Upper lobe of left lung (tissue), 6 donors: ENCODE data around the gene CDYL. TPM values are rescaled to one million over a fixed set of nuclear protein-coding genes. Genes with fewer than 3 reads are reported as not detected.

Source experiments
- ATAC-seq, 2 donors: fragments of 200-7000 bp; cut with Tn5 transposase; one replicate each; pipeline ENCODE4 v1.9.1; 2022; ENCODE audit warnings: mild to moderate bottlenecking in 2 of 2, moderate library complexity in 2 of 2; ENCODE audit not compliant: low FRiP score in 2 of 2
- DNase-seq, 2 donors: peaks; one replicate each; pipeline ENCODE4 v3.0.0-alpha.2; 2019 to 2020
- H3K27ac ChIP-seq, 4 donors: fragments of 200-600 bp; sonication (generic); one replicate each; pipeline ENCODE4 v1.5.1; 2016 to 2019
- H3K27me3 ChIP-seq, 4 donors: fragments of 200-600 bp; sonication (generic); one replicate each; pipeline ENCODE4 v1.5.1; 2017 to 2019
- H3K36me3 ChIP-seq, 4 donors: fragments of 200-600 bp; sonication (generic); one replicate each; pipeline ENCODE4 v1.5.1; 2016 to 2019
- H3K4me1 ChIP-seq, 4 donors: fragments of 200-600 bp; sonication (generic); one replicate each; pipeline ENCODE4 v1.5.1; 2018 to 2019
- H3K4me3 ChIP-seq, 4 donors: fragments of 200-600 bp; sonication (generic); one replicate each; pipeline ENCODE4 v1.5.1; 2017 to 2019; ENCODE audit warnings: mild to moderate bottlenecking in 2 of 4, moderate library complexity in 1 of 4
- H3K9me3 ChIP-seq, 4 donors: fragments of 200-600 bp; sonication (generic); one replicate each; pipeline ENCODE4 v1.5.1; 2018 to 2019
- EP300 ChIP-seq, 4 donors: sonication (generic); formaldehyde crosslinking; IDR thresholded peaks; one replicate each; pipeline ENCODE4 v1.5.1; 2017; ENCODE audit warnings: antibody characterized with exemption in 4 of 4, control low read depth in 2 of 4
- POLR2A ChIP-seq, 4 donors: fragments of 450-650 bp; IDR thresholded peaks; one replicate each; pipeline ENCODE4 v1.5.1; 2016 to 2017; ENCODE audit warnings: antibody characterized with exemption in 4 of 4, mild to moderate bottlenecking in 2 of 4
- POLR2AphosphoS5 ChIP-seq, 2 donors: sonication (generic); formaldehyde crosslinking; IDR thresholded peaks; one replicate each; pipeline ENCODE4 v1.5.1; 2017; ENCODE audit warnings: antibody characterized with exemption in 2 of 2
- WGBS, 2 donors: methylation state at CpG; one replicate each; pipeline ENCODE4 v1.1.5; 2017 to 2018; 5-methylcytosine and 5-hydroxymethylcytosine counted together
- total RNA-seq, 6 donors: library from RNA; depleted of rRNA in 4 of 6; stranded (reverse); fragments of >200 nt in 4 of 6; gene quantifications; one replicate each; pipeline versions ENCODE4 v1.1.0 to v1.2.1, GENCODE V29; 2016 to 2021
- TF ChIP-seq, protein P1 (sequence below), 6 experiments: fragments of 450-650 bp in 4 of 6; fragments of 200-600 bp in 2 of 6; sonication (generic) in 2 of 6; IDR thresholded peaks; one replicate each; pipeline ENCODE4 v1.5.1; 2016 to 2019; ENCODE audit warnings: antibody characterized with exemption in 6 of 6
- donor health status: DM: no; HTN: no; CAD: no; lungs with moderate emphysema.
- donor health status: DM: no; HTN: yes; CAD: no; lungs with severe emphysema.

Gene CDYL
- total RNA-seq, 6 donors from 2014 or later = 17.6 to 48.9 (median 32.9) TPM

DNA sequence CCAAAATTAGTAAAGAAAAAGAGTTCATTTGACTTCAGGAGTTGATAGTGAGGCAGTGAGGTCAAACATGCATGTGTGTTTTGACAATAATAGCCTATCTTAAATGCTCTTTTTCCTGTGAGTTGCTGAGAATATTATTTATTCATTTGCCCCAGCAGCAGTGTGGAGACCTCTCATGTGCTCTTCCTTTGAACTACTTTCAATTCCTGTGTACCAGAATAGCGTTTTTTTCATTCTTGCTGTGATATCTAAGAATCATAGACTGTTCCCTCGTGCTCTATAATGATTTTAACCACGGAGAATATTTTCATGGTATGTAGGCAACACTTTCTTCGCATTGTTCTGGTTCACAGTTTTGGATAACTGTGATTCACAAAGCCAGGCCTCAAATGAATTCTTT is 5.2 kb downstream of the CDYL start:
- Histone ChIP-seq H3K27me3 (no peaks in the 10 kb centered on the region), H3K4me1 (peaks cover 8 to 33% (median 17%) of the 10 kb centered on the region in 4 donors), H3K36me3 (no peaks in the 10 kb centered on the region), H3K4me3 (no peak overlapping the region), H3K27ac (no peak overlapping the region), H3K9me3 (no peaks in the 10 kb centered on the region)
- TF ChIP-seq EP300 (IDR thresholded peaks at IDR 0.05) (no peak), POLR2A (IDR thresholded peaks at IDR 0.05) (no peak)
- TF ChIP-seq, protein P1, sequence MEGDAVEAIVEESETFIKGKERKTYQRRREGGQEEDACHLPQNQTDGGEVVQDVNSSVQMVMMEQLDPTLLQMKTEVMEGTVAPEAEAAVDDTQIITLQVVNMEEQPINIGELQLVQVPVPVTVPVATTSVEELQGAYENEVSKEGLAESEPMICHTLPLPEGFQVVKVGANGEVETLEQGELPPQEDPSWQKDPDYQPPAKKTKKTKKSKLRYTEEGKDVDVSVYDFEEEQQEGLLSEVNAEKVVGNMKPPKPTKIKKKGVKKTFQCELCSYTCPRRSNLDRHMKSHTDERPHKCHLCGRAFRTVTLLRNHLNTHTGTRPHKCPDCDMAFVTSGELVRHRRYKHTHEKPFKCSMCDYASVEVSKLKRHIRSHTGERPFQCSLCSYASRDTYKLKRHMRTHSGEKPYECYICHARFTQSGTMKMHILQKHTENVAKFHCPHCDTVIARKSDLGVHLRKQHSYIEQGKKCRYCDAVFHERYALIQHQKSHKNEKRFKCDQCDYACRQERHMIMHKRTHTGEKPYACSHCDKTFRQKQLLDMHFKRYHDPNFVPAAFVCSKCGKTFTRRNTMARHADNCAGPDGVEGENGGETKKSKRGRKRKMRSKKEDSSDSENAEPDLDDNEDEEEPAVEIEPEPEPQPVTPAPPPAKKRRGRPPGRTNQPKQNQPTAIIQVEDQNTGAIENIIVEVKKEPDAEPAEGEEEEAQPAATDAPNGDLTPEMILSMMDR (IDR thresholded peaks at IDR 0.05) = no peak
- ATAC-seq (no peak), DNase-seq (no peak)
- 46 to 52% methylated on average over 4 of the region's 4 CpGs for WGBS, 2 donors

GRCh38 chr6:4781967-4782575 is 5.9 kb downstream of the CDYL start:
- DNase-seq (no peak), ATAC-seq (no peak)
- H3K4me1 ChIP-seq = peaks cover 8 to 33% (median 17%) of the 10 kb centered on the region in 4 donors
- TF ChIP-seq EP300 (IDR thresholded peaks at IDR 0.05) = no peak
- no peak for TF ChIP-seq POLR2A (IDR thresholded peaks at IDR 0.05)
- no peak for TF ChIP-seq POLR2AphosphoS5 (IDR thresholded peaks at IDR 0.05)
- TF ChIP-seq, protein P1 (IDR thresholded peaks at IDR 0.05) = no peak
- H3K27ac ChIP-seq = no peak overlapping the region
- H3K36me3 ChIP-seq = no peaks in the 10 kb centered on the region
- WGBS, 2 donors = 76 to 85% methylated on average over 9 of the region's 9 CpGs
- H3K9me3 ChIP-seq = no peaks in the 10 kb centered on the region
- H3K4me3 ChIP-seq = no peak overlapping the region
- no peaks in the 10 kb centered on the region for H3K27me3 ChIP-seq

GRCh38 chr6:4786996-4787395 is 10.8 kb downstream of the CDYL start:
- no peak for ATAC-seq

GRCh38 chr6:4788482-4788881 is 12.3 kb downstream of the CDYL start:
- peaks cover 0 to 29% (median 7%) of the 10 kb centered on the region in 4 donors for H3K4me1 ChIP-seq
- no peak overlapping the region for H3K27ac ChIP-seq
- ATAC-seq (no peak), DNase-seq (no peak)
- no peaks in the 10 kb centered on the region for H3K27me3 ChIP-seq
- H3K9me3 ChIP-seq = no peaks in the 10 kb centered on the region
- no peak overlapping the region for H3K4me3 ChIP-seq
- WGBS, 2 donors = 81 to 88% methylated on average over 6 of the region's 6 CpGs
- H3K36me3 ChIP-seq = no peaks in the 10 kb centered on the region
- TF ChIP-seq POLR2AphosphoS5 (IDR thresholded peaks at IDR 0.05) (no peak), EP300 (IDR thresholded peaks at IDR 0.05) (no peak), POLR2A (IDR thresholded peaks at IDR 0.05) (no peak)
- TF ChIP-seq, protein P1 (IDR thresholded peaks at IDR 0.05) = no peak

More at GRCh38 chr6:4786996-4787395, 10.8 kb downstream of the CDYL start:
- Histone ChIP-seq H3K4me3 (no peak overlapping the region), H3K27me3 (no peaks in the 10 kb centered on the region), H3K27ac (no peak overlapping the region), H3K9me3 (no peaks in the 10 kb centered on the region), H3K4me1 (peaks cover 4 to 28% (median 9%) of the 10 kb centered on the region in 4 donors), H3K36me3 (no peaks in the 10 kb centered on the region)
- no peak for DNase-seq
- WGBS, 2 donors = 81 to 89% methylated on average over 7 of the region's 7 CpGs
- TF ChIP-seq POLR2A (IDR thresholded peaks at IDR 0.05) (no peak), EP300 (IDR thresholded peaks at IDR 0.05) (no peak), POLR2AphosphoS5 (IDR thresholded peaks at IDR 0.05) (no peak)
- TF ChIP-seq, protein P1 (IDR thresholded peaks at IDR 0.05) = no peak
